ENCODE data around the gene UTF1. TPM values are rescaled to one million over a fixed set of nuclear protein-coding genes. Genes with fewer than 3 reads are reported as not detected.

Gene UTF1
- total and polyA plus RNA-seq, 2 experiments from 2014 or later = not detected

DNA sequence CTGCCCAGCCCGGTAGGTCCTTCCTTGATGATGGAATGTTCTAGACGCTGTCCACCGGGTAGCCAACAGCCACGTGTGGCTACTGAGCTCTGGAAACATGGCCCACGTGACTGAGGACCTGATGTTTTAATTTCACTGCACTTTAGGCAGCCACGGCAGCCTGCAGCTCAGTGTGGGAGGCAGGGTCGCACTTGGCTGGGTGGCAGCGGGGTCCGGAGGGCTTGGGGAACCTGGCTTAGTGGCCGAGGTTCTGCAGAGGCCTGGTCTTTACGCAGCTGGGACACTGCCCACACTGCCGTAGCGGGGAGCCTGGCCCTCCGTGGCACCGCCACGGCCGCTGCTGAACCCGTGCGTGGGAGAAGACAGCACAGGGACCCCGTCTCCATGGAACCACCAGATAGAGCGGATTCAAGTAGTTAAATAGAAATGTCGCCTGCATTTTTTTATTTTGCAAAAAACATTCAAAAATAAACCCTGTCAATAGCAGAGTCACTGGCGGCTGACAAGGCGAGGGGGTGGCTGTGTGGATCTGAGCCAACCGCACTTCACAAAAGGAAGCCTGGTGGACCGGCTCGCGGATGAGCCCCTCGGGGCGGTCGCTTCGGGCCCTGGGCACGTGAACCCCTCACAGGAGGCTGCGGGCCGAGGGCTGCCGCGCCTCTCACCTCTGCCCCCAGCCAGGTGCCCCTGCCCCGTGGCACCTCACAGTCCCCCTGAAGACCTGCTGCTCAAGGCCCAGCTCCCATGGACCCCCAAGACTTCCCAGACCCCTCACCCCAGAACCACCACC, 25.6 kb upstream of the UTF1 start:
- H3K4me1 ChIP-seq (ENCODE audit: low read depth) = no peaks in the 10 kb centered on the region
- DNase-seq (ENCODE audit: low read depth in 1 of 2, low spot score in 1 of 2) = no peak
- H3K27ac ChIP-seq = no peak overlapping the region
- H3K4me3 ChIP-seq = no peak overlapping the region
- no peaks in the 10 kb centered on the region for H3K9me3 ChIP-seq (ENCODE audit: low read depth)
- H3K27me3 ChIP-seq = no peaks in the 10 kb centered on the region
- no peaks in the 10 kb centered on the region for H3K36me3 ChIP-seq
- TF ChIP-seq, protein P1, sequence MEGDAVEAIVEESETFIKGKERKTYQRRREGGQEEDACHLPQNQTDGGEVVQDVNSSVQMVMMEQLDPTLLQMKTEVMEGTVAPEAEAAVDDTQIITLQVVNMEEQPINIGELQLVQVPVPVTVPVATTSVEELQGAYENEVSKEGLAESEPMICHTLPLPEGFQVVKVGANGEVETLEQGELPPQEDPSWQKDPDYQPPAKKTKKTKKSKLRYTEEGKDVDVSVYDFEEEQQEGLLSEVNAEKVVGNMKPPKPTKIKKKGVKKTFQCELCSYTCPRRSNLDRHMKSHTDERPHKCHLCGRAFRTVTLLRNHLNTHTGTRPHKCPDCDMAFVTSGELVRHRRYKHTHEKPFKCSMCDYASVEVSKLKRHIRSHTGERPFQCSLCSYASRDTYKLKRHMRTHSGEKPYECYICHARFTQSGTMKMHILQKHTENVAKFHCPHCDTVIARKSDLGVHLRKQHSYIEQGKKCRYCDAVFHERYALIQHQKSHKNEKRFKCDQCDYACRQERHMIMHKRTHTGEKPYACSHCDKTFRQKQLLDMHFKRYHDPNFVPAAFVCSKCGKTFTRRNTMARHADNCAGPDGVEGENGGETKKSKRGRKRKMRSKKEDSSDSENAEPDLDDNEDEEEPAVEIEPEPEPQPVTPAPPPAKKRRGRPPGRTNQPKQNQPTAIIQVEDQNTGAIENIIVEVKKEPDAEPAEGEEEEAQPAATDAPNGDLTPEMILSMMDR (IDR thresholded peaks at IDR 0.05; ENCODE audit: low read depth, low read length) = no peak

DNA sequence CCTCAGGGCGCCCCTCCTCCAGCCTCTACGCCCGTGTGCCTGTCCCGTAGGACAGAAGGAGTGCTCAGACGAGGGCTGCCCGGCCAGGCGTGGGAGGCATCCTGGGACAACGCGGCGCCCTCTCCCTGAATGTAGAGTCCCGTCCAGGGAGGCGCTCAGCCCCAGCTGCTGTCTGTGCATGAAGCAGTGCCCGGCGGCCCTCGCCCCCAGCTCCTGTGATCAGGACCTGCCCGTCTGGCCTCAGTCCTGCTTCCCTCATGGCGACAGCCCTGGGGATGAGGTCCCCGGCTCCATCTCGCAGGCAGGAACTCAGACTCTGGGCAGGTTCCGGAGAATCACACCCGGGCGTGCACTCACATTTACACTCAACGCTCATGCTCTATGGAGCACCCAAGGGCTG, 24.9 kb upstream of the UTF1 start:
- Histone ChIP-seq H3K4me3 (no peak overlapping the region), H3K36me3 (no peaks in the 10 kb centered on the region), H3K27ac (no peak overlapping the region), H3K9me3 (ENCODE audit: low read depth) (no peaks in the 10 kb centered on the region), H3K27me3 (no peaks in the 10 kb centered on the region), H3K4me1 (ENCODE audit: low read depth) (no peaks in the 10 kb centered on the region)
- no peak for DNase-seq (ENCODE audit: low read depth in 1 of 2, low spot score in 1 of 2)
- TF ChIP-seq, protein P1 (IDR thresholded peaks at IDR 0.05; ENCODE audit: low read depth, low read length) = no peak

DNA sequence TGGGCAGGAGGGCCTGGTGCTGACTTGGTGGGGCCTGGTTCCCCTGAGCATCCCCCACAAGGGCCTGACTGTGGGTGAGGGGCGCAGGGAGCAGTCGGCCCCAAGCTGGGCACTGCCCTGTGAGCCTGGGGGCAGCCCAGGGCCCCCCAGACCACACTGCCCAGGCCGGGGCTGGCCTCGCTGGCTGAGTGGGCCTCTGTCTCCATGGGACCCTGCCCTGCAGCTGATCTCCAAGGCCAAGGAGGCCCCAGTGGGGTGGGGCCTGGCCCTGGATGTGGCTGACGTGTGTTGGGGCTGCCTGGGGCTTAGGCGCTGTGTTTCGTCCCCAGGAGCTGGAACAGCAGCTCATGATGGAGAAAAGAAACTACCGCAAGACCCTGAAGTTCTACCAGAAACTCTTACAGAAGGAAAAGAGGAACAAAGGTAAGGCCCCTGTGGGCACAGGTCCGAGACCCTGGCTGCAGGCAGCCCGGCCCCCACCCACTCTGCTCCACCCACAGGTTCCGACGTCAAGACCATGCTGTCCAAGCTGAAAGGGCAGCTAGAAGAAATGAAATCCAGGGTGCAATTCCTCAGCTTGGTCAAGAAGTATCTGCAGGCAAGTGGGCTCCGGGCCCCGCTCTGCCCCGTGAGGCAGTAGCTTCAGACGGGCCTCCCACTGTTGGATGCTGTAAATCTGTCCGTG, 23.5 kb upstream of the UTF1 start:
- Histone ChIP-seq H3K27ac (no peak overlapping the region), H3K4me3 (no peak overlapping the region), H3K4me1 (ENCODE audit: low read depth) (no peaks in the 10 kb centered on the region), H3K9me3 (ENCODE audit: low read depth) (no peaks in the 10 kb centered on the region), H3K27me3 (no peaks in the 10 kb centered on the region), H3K36me3 (no peaks in the 10 kb centered on the region)
- TF ChIP-seq, protein P1 (IDR thresholded peaks at IDR 0.05; ENCODE audit: low read depth, low read length) = no peak
- DNase-seq (ENCODE audit: low read depth in 1 of 2, low spot score in 1 of 2) = no peak

DNA sequence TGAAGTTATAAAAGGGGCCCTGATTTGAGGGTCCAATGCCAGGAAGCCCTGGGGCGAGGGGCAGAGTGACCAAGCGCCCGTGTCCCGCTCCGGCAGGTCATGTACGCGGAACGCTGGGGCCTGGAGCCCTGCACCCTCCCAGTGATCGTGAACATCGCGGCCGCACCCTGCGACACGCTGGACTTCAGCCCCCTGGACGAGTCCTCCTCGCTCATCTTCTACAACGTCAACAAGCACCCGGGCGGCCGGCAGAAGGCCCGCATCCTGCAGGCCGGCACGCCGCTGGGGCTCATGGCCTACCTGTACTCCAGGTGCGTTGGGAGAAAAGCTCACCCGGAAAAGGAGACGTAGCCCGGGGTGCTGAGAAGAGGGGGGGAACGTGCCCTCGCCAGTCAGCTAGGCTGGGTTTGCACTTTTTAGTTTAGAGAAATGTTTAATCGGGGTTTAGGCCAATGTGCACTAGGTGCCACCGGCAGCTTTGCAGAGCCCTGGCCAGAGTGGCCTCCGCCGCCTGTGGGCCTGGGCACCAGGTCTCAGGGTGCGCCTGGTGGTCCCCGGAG, 22.9 kb upstream of the UTF1 start:
- Histone ChIP-seq H3K27me3 (no peaks in the 10 kb centered on the region), H3K27ac (no peak overlapping the region), H3K9me3 (ENCODE audit: low read depth) (no peaks in the 10 kb centered on the region), H3K4me1 (ENCODE audit: low read depth) (no peaks in the 10 kb centered on the region), H3K36me3 (no peaks in the 10 kb centered on the region), H3K4me3 (no peak overlapping the region)
- no peak for DNase-seq (ENCODE audit: low read depth in 1 of 2, low spot score in 1 of 2)
- TF ChIP-seq, protein P1 (IDR thresholded peaks at IDR 0.05; ENCODE audit: low read depth, low read length) = no peak

DNA sequence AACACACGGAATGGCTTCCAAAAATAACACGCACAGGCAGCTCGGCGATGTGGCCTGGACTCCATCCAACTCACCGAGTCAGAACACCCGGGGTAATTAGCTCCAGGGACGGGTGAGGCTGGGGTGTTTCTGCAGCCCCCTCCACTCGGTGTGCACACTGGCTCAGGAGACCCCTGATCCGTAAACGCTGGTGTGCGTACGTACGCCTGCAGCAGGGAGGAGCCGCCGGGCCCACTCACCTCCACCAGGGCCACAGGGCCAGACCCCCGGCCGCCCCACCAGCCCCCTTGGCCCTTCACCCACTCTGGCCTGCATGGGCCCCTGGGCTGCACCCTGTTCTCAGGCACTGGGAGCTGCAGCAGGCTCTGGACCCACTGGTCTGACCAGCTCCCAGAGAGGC, 22.4 kb upstream of the UTF1 start:
- H3K4me1 ChIP-seq (ENCODE audit: low read depth) = no peaks in the 10 kb centered on the region
- H3K36me3 ChIP-seq = no peaks in the 10 kb centered on the region
- no peak overlapping the region for H3K27ac ChIP-seq
- H3K9me3 ChIP-seq (ENCODE audit: low read depth) = no peaks in the 10 kb centered on the region
- DNase-seq (ENCODE audit: low read depth in 1 of 2, low spot score in 1 of 2) = no peak
- no peak overlapping the region for H3K4me3 ChIP-seq
- H3K27me3 ChIP-seq = no peaks in the 10 kb centered on the region
- TF ChIP-seq, protein P1 (IDR thresholded peaks at IDR 0.05; ENCODE audit: low read depth, low read length) = no peak
